Raji (cell line): ENCODE measurements around the gene ITGA2.

Experiments used
- POLR2A ChIP-seq: IDR thresholded peaks from 2 replicates; pipeline ENCODE4 v1.6.1; 2011; ENCODE audit warnings: low read depth, low read length, control low read depth; ENCODE audit not compliant: insufficient read depth

Gene ITGA2

DNA sequence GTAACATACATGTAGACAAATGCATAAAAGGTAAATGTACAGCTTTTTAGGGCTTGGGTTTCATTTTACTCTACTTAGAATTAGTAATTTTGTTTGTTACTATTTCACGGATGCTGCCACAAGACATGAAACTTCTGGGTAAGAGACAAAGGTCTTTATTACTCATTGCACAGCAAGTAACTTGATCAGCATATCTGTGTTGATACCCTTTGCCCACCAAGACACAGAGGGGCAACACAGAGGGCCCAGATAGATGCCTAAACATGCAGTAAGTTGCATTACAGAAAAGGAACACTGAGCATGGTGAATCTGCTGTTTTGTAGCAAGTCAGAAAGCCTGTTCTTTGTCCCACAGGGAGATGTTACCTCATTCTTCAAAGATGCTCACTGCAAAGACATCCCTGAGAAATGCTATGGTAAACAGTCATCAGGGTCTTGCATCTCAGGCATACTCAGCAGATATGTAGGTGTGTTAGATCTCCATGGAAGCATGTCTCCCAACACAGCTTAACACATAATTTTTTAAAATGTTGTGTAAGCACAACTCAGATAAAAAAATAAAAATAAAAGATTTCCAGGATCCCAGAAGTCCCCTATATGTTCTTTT, 10.3 kb downstream of the ITGA2 start:
- TF ChIP-seq POLR2A = no peak

DNA sequence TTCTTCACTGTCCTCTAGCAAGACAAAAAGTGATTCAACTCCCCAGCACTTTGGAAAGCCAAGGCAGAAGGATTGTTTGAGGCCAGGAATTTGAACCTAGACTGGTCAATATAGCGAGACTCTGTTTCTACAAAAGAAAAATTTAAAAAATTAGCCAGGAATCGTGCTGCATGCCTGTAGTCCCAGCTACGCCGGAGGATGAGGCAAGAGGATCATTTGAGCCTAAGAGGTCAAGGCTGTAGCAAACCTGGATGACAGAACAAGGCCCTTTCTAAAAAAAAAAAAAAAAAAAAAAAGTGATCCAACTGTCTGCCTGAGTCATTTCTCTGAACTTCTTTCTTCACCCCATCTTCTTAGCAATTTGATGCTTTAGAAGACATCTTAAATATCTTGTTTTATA, 12.4 kb downstream of the ITGA2 start:
- TF ChIP-seq POLR2A = no peak

DNA sequence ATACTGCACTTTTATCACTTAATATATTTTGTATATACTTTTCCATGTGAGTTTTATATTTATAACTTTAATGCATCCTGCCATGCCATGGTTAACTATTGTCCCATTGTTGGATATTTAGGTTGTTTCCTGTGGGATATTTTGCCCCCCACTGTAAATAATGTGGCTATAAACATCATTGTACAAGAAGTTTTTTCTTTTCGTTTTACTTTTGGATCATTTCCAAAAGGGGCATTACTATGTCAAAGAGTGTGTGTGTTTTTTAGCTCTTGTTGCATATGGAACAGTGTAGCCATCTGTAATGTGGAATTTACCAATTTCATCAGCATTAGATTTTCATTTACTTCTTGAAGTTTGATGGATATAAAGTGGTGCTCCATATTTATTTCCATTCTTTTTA, 13.3 kb downstream of the ITGA2 start:
- no peak for TF ChIP-seq POLR2A

GRCh38 chr5:53003144-53003543, 14.0 kb downstream of the ITGA2 start:
- TF ChIP-seq POLR2A = no peak

DNA sequence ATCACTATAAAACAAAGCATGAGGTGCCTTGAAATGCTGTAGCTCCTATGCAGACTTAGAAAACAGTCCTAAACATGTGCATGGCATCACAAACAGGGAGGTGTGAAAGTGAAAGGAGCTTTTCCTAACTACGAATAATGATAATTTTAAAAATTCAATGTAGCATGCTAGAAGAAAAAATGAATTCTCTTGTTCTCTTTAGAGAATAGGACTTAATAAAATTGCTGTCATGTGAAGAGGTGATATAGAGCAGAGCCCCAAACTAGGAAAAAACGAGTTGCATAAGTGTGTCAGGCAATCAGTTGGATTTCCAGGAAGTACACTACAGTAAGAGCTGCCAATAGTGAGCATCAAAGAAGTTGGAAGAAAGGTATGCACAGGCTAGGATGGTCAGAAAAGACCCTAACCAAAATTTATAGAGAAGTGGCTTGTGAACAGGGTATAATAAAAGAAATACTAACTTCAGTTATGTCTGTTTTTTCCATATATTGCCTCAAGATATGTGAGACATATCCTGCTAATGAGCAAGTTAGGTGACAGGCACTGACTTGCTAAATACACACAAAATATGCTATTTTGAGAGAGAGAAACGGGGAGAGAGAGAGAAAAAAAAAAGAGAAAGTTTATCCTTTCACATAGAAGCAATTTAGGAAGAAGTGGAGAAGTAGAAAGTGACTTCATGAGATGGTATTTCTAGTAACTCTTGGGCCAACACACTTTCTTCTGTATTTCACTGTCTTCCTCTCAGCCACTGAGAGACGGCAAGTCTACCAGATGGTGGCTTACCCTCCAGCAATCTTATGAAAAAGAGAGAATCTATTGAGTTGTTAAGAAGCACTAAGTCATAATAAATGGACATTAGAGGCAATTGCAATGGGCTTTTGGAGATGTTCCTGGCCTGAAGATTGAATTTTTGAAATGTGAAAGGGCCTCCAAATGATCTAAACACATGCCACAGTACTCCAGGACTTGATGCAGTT, 18.0 kb downstream of the ITGA2 start:
- TF ChIP-seq POLR2A = no peak

DNA sequence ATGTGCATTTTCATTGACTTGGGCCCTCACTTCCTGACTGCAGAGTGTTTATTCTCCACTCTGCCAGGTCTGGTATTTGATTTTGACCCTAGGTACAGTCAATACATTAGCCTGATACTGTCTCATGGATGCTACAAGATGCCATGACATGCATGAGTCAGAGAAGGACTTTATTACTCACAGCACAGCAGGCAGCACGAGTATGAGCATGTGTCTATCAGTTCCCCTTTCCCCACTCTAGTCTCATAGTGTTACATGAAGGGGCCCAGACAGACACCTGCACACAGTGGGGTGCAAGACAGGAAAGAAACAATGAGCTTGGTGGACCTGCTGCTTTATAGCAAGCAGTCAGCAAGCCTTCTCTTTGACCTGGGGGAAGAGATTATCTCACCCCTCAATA, 19.6 kb downstream of the ITGA2 start:
- TF ChIP-seq POLR2A = no peak

GRCh38 chr5:53009816-53010215, 20.7 kb downstream of the ITGA2 start:
- no peak for TF ChIP-seq POLR2A

- TF ChIP-seq POLR2A = no peak
Measured at GRCh38 chr5:53010814-53011213, 21.7 kb downstream of the ITGA2 start.

GRCh38 chr5:53011233-53011632, 22.1 kb downstream of the ITGA2 start:
- TF ChIP-seq POLR2A = no peak

GRCh38 chr5:53013857-53014256, 24.7 kb downstream of the ITGA2 start:
- no peak for TF ChIP-seq POLR2A

DNA sequence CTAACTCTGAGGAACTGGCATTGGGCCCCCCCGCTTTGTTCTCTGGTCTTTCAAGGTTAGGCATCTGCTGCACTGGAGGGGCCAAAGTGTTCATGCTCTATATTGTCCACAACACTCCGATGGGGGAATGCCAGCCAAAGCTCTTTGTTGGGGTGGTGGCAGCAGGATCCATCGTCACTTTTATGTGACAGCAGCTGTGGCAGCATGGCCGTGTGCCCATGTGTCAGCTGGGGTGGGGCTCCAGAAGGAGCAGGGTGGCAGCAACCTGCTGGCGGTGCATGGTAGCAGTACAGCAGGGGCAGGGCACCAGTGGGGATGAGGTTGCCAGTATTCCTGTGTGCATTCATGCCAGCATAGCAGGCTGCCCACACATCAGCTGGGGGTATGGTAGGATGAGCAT, 28.2 kb downstream of the ITGA2 start:
- no peak for TF ChIP-seq POLR2A

GRCh38 chr5:53017794-53018391, 28.7 kb downstream of the ITGA2 start:
- TF ChIP-seq POLR2A = no peak

DNA sequence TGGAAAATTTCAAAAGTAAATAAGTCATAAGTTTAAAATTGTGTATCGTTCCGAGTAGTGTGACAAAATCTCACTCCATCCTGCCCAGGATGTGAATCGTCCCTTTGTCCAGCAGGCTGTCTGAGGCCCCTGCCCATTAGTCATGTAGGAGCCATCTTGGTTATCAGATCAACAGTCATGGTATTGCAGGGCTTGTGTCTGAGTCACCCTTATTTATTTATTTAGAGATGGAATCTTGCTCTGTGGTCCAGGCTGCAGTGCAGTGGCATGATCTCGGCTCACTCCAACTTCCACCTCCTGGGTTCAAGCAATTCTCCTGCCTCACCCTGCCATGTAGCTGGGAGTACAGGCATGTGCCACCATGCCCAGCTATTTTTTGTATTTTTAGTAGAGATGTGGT, 30.2 kb downstream of the ITGA2 start:
- no peak for TF ChIP-seq POLR2A

- no peak for TF ChIP-seq POLR2A
Measured at GRCh38 chr5:53022930-53023511, 33.9 kb downstream of the ITGA2 start.

DNA sequence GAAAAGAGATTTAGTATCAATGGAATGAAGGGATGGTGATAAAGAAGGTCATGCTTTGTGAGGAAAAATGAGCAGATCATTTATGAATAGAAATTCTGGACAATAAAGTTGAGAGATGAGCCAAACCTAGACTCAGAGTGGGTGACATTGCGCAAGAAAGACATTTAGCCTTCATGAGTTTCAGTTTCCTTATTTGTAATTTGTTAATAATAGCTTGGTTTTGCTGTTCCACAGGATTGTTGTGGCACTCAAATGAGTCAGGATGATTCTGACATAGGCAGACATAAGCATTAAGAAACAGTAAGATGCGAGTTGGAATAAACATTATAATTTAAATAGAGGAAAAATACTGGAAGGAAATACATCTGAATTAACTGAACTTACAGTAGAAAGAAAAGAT, 34.8 kb downstream of the ITGA2 start:
- TF ChIP-seq POLR2A = no peak

- TF ChIP-seq POLR2A = no peak
Measured at GRCh38 chr5:53024535-53024934, 35.4 kb downstream of the ITGA2 start.
